GM21367 (cell line): ENCODE data around the gene MYBPC2.

Experiments used
- ATAC-seq: cut with Tn5 transposase; IDR thresholded peaks from one replicate; pipeline ENCODE4 v1.9.1; 2021; ENCODE audit not compliant: unreplicated experiment

MYBPC2 gene

GRCh38 chr19:50513746-50514345 is 81.2 kb downstream of the MYBPC2 start, which contains the start of gene ASPDH:
Gene ASPDH (minus strand): TSS chr19:50513913. CDS start chr19:50513823, 90 bp downstream.
- ATAC-seq: no peak

- ATAC-seq: no peak
Observed at GRCh38 chr19:50514346-50515167, 81.9 kb downstream of the MYBPC2 start.

GRCh38 chr19:50515168-50515561 is 82.5 kb downstream of the MYBPC2 start:
- no peak for ATAC-seq
